GM21526 (cell line): ENCODE measurements around the gene BRD9.
"Not testable (repeated sequence)": the region's sequence is repeated elsewhere in the genome, so short reads cannot be mapped to it uniquely, and the experiment has no call there.

Source experiments
- ATAC-seq: cut with Tn5 transposase; IDR thresholded peaks from one replicate; pipeline ENCODE4 v1.9.1; 2021; ENCODE audit warnings: moderate library complexity; ENCODE audit not compliant: unreplicated experiment, low FRiP score

BRD9 gene

GRCh38 chr5:847736-848135, 44.9 kb downstream of the BRD9 start:
- not testable (repeated sequence) for ATAC-seq

- ATAC-seq = not testable (repeated sequence)
Measured at GRCh38 chr5:847212-847611, 45.4 kb downstream of the BRD9 start.

GRCh38 chr5:846602-847091, 46.0 kb downstream of the BRD9 start:
- ATAC-seq = not testable (repeated sequence)

- ATAC-seq = not testable (repeated sequence)
Measured at GRCh38 chr5:845676-846601, 46.7 kb downstream of the BRD9 start.

- ATAC-seq = not testable (repeated sequence)
Measured at GRCh38 chr5:845031-845675, 47.4 kb downstream of the BRD9 start.

GRCh38 chr5:844426-844825, 48.2 kb downstream of the BRD9 start:
- ATAC-seq = not testable (repeated sequence)

GRCh38 chr5:843926-844325, 48.7 kb downstream of the BRD9 start:
- ATAC-seq = not testable (repeated sequence)

GRCh38 chr5:843371-843770, 49.2 kb downstream of the BRD9 start:
- not testable (repeated sequence) for ATAC-seq

- ATAC-seq = not testable (repeated sequence)
Measured at GRCh38 chr5:842402-843221, 50.0 kb downstream of the BRD9 start.

- not testable (repeated sequence) for ATAC-seq
Measured at GRCh38 chr5:841531-842401, 50.8 kb downstream of the BRD9 start.

- ATAC-seq = not testable (repeated sequence)
Measured at GRCh38 chr5:840974-841435, 51.6 kb downstream of the BRD9 start.

GRCh38 chr5:840118-840973, 52.3 kb downstream of the BRD9 start:
- ATAC-seq = not testable (repeated sequence)

GRCh38 chr5:838431-838851, 54.2 kb downstream of the BRD9 start:
- ATAC-seq = not testable (repeated sequence)

- ATAC-seq = not testable (repeated sequence)
Measured at GRCh38 chr5:837621-838121, 54.9 kb downstream of the BRD9 start.

GRCh38 chr5:835933-836612, 56.5 kb downstream of the BRD9 start:
- ATAC-seq = not testable (repeated sequence)

- ATAC-seq = not testable (repeated sequence)
Measured at GRCh38 chr5:834013-834412, 58.6 kb downstream of the BRD9 start.

GRCh38 chr5:828194-828593, 64.4 kb downstream of the BRD9 start:
- ATAC-seq = not testable (repeated sequence)

GRCh38 chr5:825544-825943, 67.1 kb downstream of the BRD9 start:
- ATAC-seq = not testable (repeated sequence)
